ENCODE measurements around the gene STOX2. TPM values are rescaled to one million over a fixed set of nuclear protein-coding genes. Genes with fewer than 3 reads are reported as not detected.
A peak's percentile ranks its signal among the peaks of the same experiment; 100 is the strongest.

The STOX2 gene
- total RNA-seq: 10 to 100 TPM in 3 of 7 donors, 1 to 10 TPM in 4; 2.6 to 16.4 (median 7.7) TPM
- polyA plus RNA-seq: 1 to 10 TPM; 2.2 to 3.8 TPM
- long read RNA-seq, donor 1, partial matches to known transcripts: 3 of 8 reads
- long read RNA-seq, donor 1, other reads (novel, unspliced or antisense): 3 of 8 reads
- long read RNA-seq, donor 2, partial matches to known transcripts: 0 of 1 reads
- long read RNA-seq, donor 2, other reads (novel, unspliced or antisense): 0 of 1 reads
- long read RNA-seq, donor 3, partial matches to known transcripts: 1 of 7 reads
- long read RNA-seq, donor 3, other reads (novel, unspliced or antisense): 2 of 7 reads

GRCh38 chr4:183905081-183905592 lies at the start of gene STOX2:
Gene STOX2 (plus strand): TSS chr4:183905307. CDS start chr4:183906791, 1,484 bp downstream.
- Histone ChIP-seq H3K4me3 (peak within 1 kb of the TSS; percentile 65), H3K4me1 (ENCODE audit: insufficient read depth) (no peaks in the 10 kb centered on the region), H3K9me3 (no peaks in the 10 kb centered on the region), H3K36me3 (no peaks in the 10 kb centered on the region), H3K27ac (peak within 1 kb of the TSS; percentile 51 to 66), H3K27me3 (no peaks in the 10 kb centered on the region)
- TF ChIP-seq EP300 (IDR thresholded peaks at IDR 0.05) (no peak), CTCF (IDR thresholded peaks at IDR 0.05) (no peak), POLR2A (IDR thresholded peaks at IDR 0.05) (no peak)
- WGBS, 3 donors: 0% methylated on average over 45 of the region's 45 CpGs
- peak; percentile 62 to 84 (median 76) for DNase-seq
- intact Hi-C loops (cut with DNase I): no loop called here

- Histone ChIP-seq H3K27me3 (no peaks in the 10 kb centered on the region), H3K4me1 (ENCODE audit: insufficient read depth) (peaks cover 4% of the 10 kb centered on the region), H3K9me3 (no peaks in the 10 kb centered on the region), H3K36me3 (no peaks in the 10 kb centered on the region), H3K4me3 (no peak overlapping the region), H3K27ac (no peak overlapping the region)
- intact Hi-C loops (cut with DNase I): no loop called here
- 74 to 77% (median 76%) methylated on average over 14 of the region's 14 CpGs for WGBS, 3 donors
- no peak for DNase-seq
- TF ChIP-seq CTCF (IDR thresholded peaks at IDR 0.05) (no peak), POLR2A (IDR thresholded peaks at IDR 0.05) (no peak), EP300 (IDR thresholded peaks at IDR 0.05) (no peak)
Measured at GRCh38 chr4:183855323-183856190, 49.5 kb upstream of the STOX2 start.

GRCh38 chr4:183857040-183857439 lies 48.1 kb upstream of the STOX2 start:
- Histone ChIP-seq H3K27ac (no peak overlapping the region), H3K27me3 (no peaks in the 10 kb centered on the region), H3K9me3 (no peaks in the 10 kb centered on the region), H3K4me1 (ENCODE audit: insufficient read depth) (peaks cover 4% of the 10 kb centered on the region), H3K36me3 (no peaks in the 10 kb centered on the region), H3K4me3 (no peak overlapping the region)
- WGBS, 3 donors: 60 to 92% (median 75%) methylated on average over 5 of the region's 5 CpGs
- DNase-seq: no peak
- TF ChIP-seq EP300 (IDR thresholded peaks at IDR 0.05): no peak
- TF ChIP-seq POLR2A (IDR thresholded peaks at IDR 0.05): no peak
- TF ChIP-seq CTCF (IDR thresholded peaks at IDR 0.05): no peak
- intact Hi-C loops (cut with DNase I): no loop called here

GRCh38 chr4:183858011-183858615 lies 47.0 kb upstream of the STOX2 start:
- no peak for DNase-seq
- Histone ChIP-seq H3K27ac (no peak overlapping the region), H3K27me3 (no peaks in the 10 kb centered on the region), H3K4me3 (no peak overlapping the region), H3K9me3 (no peaks in the 10 kb centered on the region), H3K36me3 (no peaks in the 10 kb centered on the region), H3K4me1 (ENCODE audit: insufficient read depth) (peaks cover 4% of the 10 kb centered on the region)
- 77 to 83% (median 81%) methylated on average over 14 of the region's 14 CpGs for WGBS, 3 donors
- intact Hi-C loops (cut with DNase I): no loop called here
- TF ChIP-seq EP300 (IDR thresholded peaks at IDR 0.05) (no peak), CTCF (IDR thresholded peaks at IDR 0.05) (no peak), POLR2A (IDR thresholded peaks at IDR 0.05) (no peak)
